CD4-positive, alpha-beta T cell treated with Interleukin-17A for 1 hour (primary cell): ENCODE measurements around the gene FAM229B.
"Not testable (repeated sequence)": the region's sequence is repeated elsewhere in the genome, so short reads cannot be mapped to it uniquely, and the experiment has no call there.

Source experiments
- DNase-seq: peaks from one replicate; pipeline ENCODE4 v3.0.0-alpha.2; 2020

The FAM229B gene, protein sequence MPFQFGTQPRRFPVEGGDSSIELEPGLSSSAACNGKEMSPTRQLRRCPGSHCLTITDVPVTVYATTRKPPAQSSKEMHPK

GRCh38 chr6:112087136-112087911 lies at the start of gene FAM229B, which contains the start of gene TUBE1:
FAM229B (plus strand) TSS chr6:112087591; CDS start chr6:112099284, 11,693 bp downstream.
TUBE1 (minus strand) TSS chr6:112087482; CDS start chr6:112087434, 48 bp downstream.
- peak; percentile 95 for DNase-seq

GRCh38 chr6:112037783-112038216 lies 49.6 kb upstream of the FAM229B start:
- no peak for DNase-seq

- no peak for DNase-seq
Measured at GRCh38 chr6:112038268-112038667, 49.1 kb upstream of the FAM229B start.

DNA sequence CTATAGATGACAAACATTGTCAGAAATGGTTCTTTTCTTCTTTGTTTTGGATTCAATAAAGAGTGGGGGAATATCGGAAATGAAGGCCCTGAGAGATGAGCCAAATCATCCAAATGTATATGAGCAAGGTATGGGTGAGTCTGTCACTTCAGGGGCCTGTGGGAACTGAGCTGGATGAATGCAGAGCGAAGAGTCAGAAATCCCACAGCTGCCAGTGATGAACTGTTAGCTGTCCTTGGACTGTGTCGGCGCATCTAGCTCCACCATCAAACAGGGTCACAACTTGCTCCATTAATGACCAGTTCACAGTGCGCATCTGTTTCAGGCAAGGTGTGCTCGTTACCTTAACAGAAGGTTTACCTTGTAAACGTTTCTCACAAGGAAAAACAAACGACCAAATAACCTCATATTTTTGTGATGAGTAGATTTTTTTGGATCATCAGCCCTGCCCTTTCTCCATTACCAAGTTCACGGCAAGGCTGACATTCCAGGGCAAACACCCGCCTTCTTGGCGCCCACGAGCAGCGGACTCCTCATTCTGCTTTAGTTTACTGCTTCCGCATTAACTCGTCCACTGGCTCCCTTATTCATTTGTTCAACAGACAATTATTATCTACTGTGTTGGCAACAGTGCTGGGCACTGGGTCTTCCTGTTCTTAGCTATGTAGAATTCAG lies 48.5 kb upstream of the FAM229B start:
- DNase-seq, result no peak

- DNase-seq, result no peak
Measured at GRCh38 chr6:112039431-112039770, 48.0 kb upstream of the FAM229B start.

- DNase-seq, result no peak
Measured at GRCh38 chr6:112040956-112041355, 46.4 kb upstream of the FAM229B start.

- DNase-seq, result no peak
Measured at GRCh38 chr6:112041535-112041934, 45.9 kb upstream of the FAM229B start.

GRCh38 chr6:112043032-112044007 lies 44.1 kb upstream of the FAM229B start:
- peak; percentile 95 for DNase-seq

GRCh38 chr6:112044196-112044595 lies 43.2 kb upstream of the FAM229B start:
- no peak for DNase-seq

GRCh38 chr6:112044856-112045255 lies 42.5 kb upstream of the FAM229B start:
- no peak for DNase-seq

GRCh38 chr6:112047523-112047922 lies 39.9 kb upstream of the FAM229B start:
- not testable (repeated sequence) for DNase-seq

DNA sequence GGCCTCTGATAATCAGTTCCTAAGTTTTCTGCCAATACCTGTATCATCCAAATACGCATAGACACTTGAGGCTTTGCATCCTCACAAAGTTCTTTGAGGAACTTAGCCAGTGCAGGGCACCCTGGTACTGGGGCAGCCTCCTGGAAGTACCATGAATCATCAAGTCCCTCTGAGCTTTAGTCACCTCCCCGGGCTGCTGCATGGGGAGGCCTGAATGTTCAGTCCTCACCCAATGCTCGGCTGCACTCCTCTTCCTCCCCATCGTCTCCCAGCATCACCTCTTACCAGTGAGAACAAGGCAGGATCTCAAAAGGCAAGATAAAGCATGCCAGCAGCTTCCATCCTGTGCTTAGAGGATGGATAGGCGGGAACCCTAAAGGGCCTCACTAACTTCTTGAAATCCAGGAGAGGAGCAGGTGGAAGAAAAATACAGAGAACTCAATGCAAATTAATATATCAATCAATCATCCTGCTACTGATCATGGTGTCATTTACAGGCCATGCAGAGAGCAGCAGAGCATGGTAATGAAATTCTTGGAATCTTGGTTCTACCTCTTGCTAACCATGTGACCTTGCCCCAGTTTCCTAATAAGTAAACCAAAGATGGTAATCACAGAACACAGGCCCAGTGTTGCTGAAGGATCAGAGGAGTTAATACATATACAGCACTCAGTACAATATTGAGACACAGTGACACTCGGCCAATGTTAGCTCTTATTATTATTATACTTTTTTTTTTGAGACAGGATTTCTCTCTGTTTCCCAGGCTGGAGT lies 38.2 kb upstream of the FAM229B start:
- no peak for DNase-seq

- no peak for DNase-seq
Measured at GRCh38 chr6:112049996-112050395, 37.4 kb upstream of the FAM229B start.

DNA sequence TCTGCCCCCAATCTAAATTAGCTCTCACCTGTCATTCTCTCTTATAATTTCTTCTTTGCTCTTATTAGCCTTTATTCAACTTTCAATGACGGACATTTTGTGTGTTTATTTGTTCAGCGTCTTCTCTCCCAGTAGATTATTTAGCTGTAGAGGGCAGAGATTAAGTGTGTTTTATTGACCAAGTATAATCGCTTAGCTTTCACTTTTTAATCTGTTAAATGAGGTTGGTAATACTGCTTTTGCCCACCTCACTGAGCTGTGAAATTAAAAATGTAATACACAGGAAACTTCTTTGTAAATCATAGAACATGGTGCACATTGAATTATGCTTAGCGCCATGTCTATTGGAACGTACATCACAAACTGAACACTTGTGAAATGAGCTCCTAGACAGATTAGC lies 37.0 kb upstream of the FAM229B start:
- no peak for DNase-seq

DNA sequence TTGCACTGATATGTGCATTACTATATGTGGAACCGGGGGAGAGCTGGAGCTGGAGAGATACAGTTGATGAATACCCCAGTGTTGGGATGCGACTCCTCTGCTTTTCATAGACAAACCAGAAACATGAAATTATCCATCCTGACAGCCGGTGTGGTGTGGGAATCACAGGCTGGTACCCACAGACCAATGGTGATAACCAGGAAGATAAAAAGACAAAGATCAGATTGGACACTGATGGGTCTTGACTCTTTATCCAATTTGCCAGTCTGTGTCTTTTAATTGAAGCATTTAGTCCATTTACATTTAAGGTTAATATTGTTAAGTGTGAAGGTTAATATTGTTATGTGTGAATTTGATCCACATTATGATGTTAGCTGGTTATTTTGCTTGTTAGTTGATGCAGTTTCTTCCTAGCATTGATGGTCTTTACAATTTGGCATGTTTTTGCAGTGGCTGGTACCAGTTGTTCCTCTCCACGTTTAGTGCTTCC lies 36.1 kb upstream of the FAM229B start:
- DNase-seq, result not testable (repeated sequence)

DNA sequence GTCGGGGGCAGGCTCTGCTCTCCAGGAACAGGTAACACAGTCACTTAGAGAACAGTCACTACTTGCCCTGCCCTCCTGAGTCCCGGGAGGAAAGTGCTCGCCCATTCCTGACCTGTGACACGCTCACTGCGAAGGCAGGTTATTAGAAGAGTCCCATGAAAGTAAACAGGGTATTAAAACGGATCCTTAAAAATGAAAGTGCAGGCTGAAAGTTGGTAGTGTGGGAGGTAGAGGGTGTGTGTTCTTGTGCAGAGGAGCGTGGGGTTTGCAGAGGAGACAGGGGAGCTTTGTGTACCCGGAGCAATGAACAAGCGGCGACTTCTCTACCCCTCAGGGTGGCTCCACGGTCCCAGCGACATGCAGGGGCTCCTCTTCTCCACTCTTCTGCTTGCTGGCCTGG lies 33.4 kb upstream of the FAM229B start, which contains the start of gene CCN6:
TSS of gene CCN6 (plus strand) at position 104 of the 400 bp plus-strand sequence. CDS start at position 358, 254 bp downstream.
- DNase-seq, result no peak

DNA sequence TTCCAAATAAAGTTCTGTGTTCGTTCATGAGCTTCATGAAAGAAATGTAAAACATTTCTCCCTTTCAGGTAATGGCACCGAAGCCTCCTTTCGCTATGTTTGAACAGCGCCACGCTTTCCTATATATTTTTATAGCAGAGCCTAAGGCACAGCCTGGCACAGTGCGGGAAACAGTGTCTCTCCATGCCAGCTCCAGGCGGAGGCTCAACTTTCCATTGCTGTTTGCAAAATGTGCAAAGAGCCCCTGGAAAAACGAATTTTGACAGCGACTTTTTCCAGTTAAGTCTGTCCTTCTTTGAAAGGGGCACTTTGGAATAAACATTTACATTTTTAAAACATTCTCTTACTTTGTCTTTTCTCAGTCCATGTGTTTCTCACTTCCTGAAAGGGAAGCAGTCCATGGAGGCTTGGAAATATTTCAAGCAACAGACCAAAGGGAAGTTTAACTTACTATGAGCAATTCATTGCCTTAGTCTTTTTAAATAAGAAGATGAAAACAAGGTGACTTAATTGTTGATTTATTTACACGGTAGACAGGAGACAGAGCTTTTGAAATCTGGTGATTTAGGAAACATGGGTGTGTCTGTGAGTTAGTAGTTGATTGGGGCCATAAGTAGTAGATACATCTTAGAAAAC lies 32.7 kb upstream of the FAM229B start:
- DNase-seq, result no peak

- DNase-seq, result no peak
Measured at GRCh38 chr6:112058243-112059032, 29.0 kb upstream of the FAM229B start.

DNA sequence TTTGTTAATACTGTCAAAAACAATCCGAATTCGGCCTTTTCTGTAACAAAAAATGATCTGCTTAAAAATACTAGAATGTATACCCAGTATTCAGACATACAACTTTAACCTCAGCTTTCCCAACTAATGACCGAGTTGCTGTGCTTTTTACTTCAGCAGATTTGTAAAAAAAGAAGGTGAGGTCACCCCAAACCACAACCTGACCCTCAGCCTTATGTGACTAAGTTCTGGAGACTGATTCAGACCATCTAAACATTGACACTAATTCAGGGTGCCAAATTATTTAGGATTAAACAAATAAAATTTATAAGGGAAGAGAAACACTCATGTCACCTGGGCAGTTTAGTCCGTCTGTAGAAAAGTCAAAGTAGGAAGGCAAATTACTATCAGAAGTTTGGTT lies 25.8 kb upstream of the FAM229B start:
- DNase-seq, result no peak

DNA sequence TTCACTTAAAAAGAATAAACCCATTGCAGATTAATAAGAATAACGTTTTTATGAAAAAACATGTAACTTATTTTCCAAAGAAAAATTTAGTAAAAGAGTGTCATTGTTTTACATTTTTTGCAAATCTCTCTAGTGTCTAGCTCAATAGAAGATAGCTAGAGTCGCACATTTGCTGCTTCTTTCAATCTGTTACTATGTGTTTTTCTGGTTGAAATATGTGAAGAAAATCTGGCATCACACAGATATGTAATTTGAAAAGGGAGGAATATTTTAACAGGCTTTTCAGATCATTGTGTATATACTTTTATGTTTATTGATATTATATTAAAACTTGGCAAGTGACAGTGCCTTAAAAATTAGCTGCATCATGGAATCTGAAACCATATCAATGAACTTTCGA lies 24.4 kb upstream of the FAM229B start:
- DNase-seq, result no peak
